GM19467 (cell line): ENCODE measurements around the gene COMMD4.
A peak's percentile ranks its signal among the peaks of the same experiment; 100 is the strongest.

Experiments used
- ATAC-seq: cut with Tn5 transposase; IDR thresholded peaks from one replicate; pipeline ENCODE4 v1.9.1; 2021; ENCODE audit warnings: mild to moderate bottlenecking, moderate library complexity; ENCODE audit not compliant: unreplicated experiment

Gene COMMD4

GRCh38 chr15:75355369-75355768 is 19.5 kb downstream of the COMMD4 start:
- no peak for ATAC-seq

GRCh38 chr15:75356006-75356405 is 20.1 kb downstream of the COMMD4 start:
- ATAC-seq, result no peak

DNA sequence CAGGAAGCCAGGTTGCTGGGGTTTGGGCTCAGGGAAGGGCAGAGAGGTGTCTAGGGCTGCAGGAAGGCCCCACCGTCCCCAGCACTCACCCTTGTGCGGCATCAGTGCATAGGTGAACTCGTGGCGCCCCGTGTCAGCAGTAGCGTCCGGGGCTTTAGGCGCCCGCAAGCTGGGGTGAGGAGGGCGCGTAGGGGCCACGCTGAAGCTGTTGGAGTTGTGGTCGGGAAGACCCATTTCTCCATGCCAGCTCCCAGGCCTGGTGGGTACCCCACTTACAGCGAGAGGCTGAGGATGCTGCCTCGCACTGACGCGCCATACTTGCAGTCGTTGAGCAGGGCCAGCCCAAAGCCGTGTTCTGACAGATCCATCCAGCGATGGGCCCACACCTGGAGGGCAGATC is 20.7 kb downstream of the COMMD4 start:
- ATAC-seq, result no peak

DNA sequence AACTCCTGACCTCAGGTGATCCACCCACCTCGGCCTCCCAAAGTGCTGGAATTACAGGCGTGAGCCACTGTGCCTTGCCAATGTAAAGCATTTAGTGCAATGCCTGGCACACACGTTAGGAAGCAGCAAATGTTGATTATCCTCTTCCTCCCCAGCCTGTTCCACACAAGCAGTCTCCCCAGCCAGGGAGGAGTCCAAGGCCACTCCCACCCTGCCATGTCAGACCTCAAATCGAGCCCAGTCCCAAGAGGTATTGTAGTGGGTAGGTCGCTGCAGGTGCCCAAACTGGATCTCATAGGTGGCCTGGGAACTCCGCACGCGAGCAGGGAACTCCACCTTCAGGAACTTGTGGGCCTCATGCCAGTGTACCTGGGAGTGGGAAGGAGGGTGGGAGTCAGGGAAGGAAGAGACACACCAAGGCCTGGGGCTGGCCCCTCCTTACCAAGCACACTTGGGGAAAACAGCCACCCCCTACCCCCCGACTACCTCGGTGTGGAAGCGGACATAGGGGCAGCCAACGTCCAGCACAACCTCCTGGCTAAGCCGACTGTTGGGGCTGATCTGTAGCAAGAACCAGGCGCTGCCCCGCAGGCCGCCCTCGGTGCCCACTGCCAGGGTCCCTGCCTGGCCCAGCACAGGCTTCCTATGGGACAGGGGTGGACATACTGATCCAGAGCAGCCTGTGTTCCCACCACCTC is 22.3 kb downstream of the COMMD4 start:
- ATAC-seq, result no peak

GRCh38 chr15:75358771-75359536 is 23.1 kb downstream of the COMMD4 start:
- ATAC-seq, result no peak

- ATAC-seq, result no peak
Observed at GRCh38 chr15:75359537-75360250, 23.8 kb downstream of the COMMD4 start.

DNA sequence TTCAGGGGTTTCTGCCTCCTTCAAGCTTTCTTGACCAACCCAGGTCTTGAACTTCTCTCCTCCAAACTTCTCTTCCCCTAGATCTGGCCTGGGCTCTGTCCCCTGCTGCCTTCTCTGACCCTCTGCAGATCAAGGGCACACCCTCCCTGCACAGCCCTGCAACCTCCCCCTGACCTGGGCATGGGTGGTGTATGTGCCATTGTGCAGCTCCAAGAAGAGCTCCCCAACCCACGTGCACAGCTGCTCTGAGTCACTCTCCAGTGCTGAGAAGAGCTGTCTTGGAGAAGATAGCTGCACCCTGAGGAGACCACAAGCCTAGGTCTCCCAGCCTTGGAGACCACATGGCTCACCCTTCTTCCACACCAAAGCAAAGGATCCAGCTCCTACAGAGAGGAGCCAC is 24.5 kb downstream of the COMMD4 start:
- no peak for ATAC-seq

DNA sequence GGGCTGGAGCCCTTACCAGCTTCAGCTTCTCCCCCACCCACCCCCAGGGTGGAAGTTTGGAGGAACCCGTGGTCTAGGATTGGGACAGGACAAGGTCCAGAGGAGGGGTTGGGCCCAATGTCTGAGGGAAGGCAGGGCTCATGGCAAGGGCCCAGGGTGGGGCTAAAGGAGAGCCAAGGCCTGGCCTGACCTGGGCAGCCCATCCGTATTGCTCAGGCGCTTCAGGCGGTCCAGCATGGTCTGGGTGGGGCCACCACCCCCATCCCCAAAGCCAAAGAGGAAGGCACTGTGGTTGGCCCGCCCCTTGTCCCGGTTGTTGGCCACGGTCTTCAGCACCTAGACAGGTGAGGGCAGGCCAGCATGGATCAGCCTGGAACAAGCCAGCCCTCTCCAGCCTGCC is 25.0 kb downstream of the COMMD4 start:
- no peak for ATAC-seq

- no peak for ATAC-seq
Observed at GRCh38 chr15:75361361-75361988, 25.6 kb downstream of the COMMD4 start.

GRCh38 chr15:75361989-75362641 is 26.3 kb downstream of the COMMD4 start:
- ATAC-seq, result no peak

DNA sequence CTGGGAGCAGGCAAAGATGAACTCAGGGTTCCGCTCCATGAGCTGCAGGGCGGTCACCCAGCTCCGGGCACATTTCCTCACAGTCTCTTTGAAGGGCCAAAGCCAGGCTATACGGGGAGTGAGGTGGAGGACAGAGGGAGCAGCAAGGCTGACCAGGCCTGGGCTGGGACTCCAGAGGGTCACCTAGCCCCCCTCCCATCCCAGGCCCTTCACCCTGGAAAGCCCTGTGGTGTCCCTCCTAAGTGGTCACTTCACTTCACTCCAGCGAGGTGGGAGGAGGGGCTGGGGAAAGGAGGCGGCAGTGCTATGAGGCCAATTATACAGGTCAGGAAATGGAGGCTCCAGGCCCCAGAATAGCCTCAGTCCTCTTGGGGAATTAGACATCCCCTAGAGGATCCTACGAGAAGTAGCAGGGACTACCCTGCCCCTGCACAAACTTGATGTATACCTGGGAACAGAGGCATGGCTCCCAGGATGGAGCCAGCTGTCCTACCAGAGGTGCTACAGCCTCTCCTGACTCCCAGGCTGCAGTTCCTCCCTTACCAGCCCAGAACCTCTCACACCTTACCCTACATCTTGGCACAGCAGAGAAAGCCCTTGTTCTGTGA is 26.9 kb downstream of the COMMD4 start:
- no peak for ATAC-seq

- no peak for ATAC-seq
Observed at GRCh38 chr15:75363786-75364185, 27.9 kb downstream of the COMMD4 start.

DNA sequence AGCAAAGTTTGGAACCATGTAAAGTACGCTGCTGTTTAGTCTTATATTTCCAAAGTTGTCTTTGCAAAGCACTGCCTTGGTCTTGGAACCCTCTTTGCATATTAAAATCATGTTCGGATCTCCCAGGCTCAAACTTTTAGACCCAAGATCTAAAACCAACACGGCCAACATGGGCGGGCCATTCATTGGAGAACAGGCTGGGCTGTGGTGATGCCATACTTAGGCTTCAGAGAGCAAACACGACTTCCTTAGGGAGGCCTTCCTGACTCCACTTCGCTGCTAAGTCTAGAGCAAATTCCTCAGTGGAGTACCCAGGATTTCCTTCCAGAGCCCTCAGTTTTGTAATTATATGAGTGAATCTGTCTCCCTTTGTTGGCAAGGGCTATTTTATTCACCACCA is 29.0 kb downstream of the COMMD4 start:
- no peak for ATAC-seq

DNA sequence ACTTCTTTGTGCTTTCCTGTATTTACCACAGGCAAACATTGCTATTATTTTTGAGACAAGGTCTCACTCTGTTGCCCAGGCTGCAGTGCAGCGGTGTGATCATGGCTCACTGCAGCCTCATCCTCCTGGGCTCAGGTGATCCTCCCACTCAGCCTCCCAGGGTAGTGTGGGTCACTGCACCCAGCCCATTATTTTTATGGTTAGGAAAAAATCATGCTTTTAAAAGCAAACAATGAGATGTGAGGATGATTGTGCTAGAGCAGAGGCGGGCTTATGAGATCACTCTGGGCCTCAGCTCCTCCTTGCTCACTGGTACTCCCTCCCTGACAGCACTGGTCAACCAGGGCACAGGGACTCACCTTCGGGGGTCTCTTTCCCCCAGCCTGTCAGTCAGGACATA is 30.3 kb downstream of the COMMD4 start:
- no peak for ATAC-seq

GRCh38 chr15:75367006-75367405 is 31.1 kb downstream of the COMMD4 start:
- ATAC-seq, result no peak

GRCh38 chr15:75367406-75367912 is 31.6 kb downstream of the COMMD4 start:
- ATAC-seq, result no peak

DNA sequence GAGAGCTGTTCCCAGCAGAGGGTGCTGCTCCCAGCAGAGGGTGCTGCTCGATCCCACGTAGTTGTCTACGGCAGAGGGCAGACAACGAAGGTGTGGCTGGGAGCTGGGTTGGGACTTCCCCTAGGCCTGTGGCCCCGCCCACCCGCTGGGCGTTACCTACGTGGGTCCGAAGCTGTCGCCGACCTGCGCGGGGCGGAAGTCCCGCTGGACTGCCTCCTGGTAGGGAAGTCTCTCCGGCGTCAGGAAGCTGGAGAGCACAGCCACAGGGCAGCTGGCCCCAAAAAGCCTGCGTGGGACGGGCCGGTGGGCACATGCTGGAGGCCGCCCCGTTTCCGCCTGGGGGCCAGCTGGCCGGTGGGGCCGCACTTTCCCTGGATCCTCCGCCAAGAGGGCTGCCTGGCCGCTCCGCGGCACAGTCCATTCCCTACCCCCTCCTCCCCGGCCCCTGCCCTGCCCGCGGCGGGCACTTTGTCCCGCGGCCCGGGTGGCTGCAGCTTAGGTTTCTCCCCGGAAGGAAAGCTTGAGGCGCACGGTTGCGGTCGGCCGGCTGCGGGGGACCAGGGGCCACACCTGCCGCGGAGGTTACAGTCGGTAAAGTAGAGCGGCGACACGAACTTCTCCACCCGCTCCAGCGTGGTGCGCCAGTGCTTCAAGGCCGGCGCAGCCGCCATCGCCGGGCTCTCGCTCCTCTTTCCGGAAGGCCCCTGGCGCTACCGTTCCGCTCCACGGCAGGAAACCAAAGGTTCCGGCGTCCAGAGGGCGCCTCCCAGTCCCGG is 32.2 kb downstream of the COMMD4 start, which contains the start of gene MAN2C1:
Gene MAN2C1 (minus strand): TSS at position 695 of the 776 bp plus-strand sequence. CDS start 24 bp downstream, at position 671.
- peak; percentile 85 for ATAC-seq

GRCh38 chr15:75368689-75369239 is 32.9 kb downstream of the COMMD4 start:
- no peak for ATAC-seq
